GM12878 (cell line): ENCODE measurements around the gene ANXA3. TPM values are rescaled to one million over a fixed set of nuclear protein-coding genes. Genes with fewer than 3 reads are reported as not detected.

ENCODE experiments used
- ATAC-seq: fragments of 200-7000 bp; cut with Tn5 transposase; 3 replicates; pipeline ENCODE4 v1.9.1; 2020; ENCODE audit warnings: mild to moderate bottlenecking, moderate library complexity
- BruUV-seq: library from RNA; stranded (reverse); fragments of 400-500 nt; replicated peaks from 2 replicates; lab custom pipeline; 2021; lab: Mats Ljungman, UMichigan
- CTCF ChIA-PET: fragments of 300-600 bp; sonication (Branson Sonifier 250); formaldehyde crosslinking; extraction: SDS; loops from one replicate; lab custom pipeline; 2021; ENCODE audit warnings: inconsistent platforms; lab: Yijun Ruan, JAX
- POLR2A ChIA-PET: fragments of 350-600 bp; formaldehyde crosslinking; extraction: SDS; loops from one replicate; lab custom pipeline; 2021; ENCODE audit warnings: inconsistent platforms; lab: Charles Lee
- RAD21 ChIA-PET: fragments of 300-600 bp; sonication (Branson Sonifier 250); formaldehyde crosslinking; loops from one replicate; lab custom pipeline; 2023; ENCODE audit warnings: antibody characterized with exemption; ENCODE audit not compliant: unreplicated experiment; lab: Charles Lee
- SMC1A ChIA-PET: fragments of 300-600 bp; sonication (Branson Sonifier 250); formaldehyde crosslinking; loops from one replicate; lab custom pipeline; 2023; ENCODE audit not compliant: unreplicated experiment, uncharacterized antibody; lab: Charles Lee
- DNase-seq: peaks from one replicate; pipeline ENCODE4 v3.0.0-alpha.2; 2011; ENCODE audit warnings: low read depth, low spot score
- FAIRE-seq: peaks from 3 replicates; lab custom pipeline; 2011; peaks lifted over from hg19 to GRCh38; lab: Jason Lieb, UNC
- H2AFZ ChIP-seq: 2 replicates; pipeline ENCODE4 v1.6.0; 2011; ENCODE audit warnings: low read depth, low read length, control low read depth; ENCODE audit not compliant: control insufficient read depth
- H3K27ac ChIP-seq: 2 replicates; pipeline ENCODE4 v1.5.1; 2011; ENCODE audit warnings: control low read depth; ENCODE audit not compliant: control insufficient read depth, insufficient read depth
- H3K27me3 ChIP-seq, 2 experiments: replicated peaks in 1 of 2; 2 replicates each; pipeline versions ENCODE4 v1.6.0 to v1.6.1; 2011; ENCODE audit warnings: low read length in 1 of 2; ENCODE audit not compliant: control insufficient read depth in 2 of 2, insufficient read depth in 2 of 2
- H3K36me3 ChIP-seq, 2 experiments: 2 replicates each; pipeline ENCODE4 v1.5.1; 2011; ENCODE audit warnings: low read length in 1 of 2; ENCODE audit not compliant: control insufficient read depth in 2 of 2, insufficient read depth in 2 of 2
- H3K4me1 ChIP-seq: 2 replicates; pipeline ENCODE4 v1.6.1; 2011; ENCODE audit warnings: mild to moderate bottlenecking, low read length, moderate library complexity, mixed read lengths; ENCODE audit not compliant: control insufficient read depth, insufficient read depth
- H3K4me2 ChIP-seq: 2 replicates; pipeline ENCODE4 v1.6.0; 2011; ENCODE audit warnings: control low read depth; ENCODE audit not compliant: control insufficient read depth, insufficient read depth
- H3K4me3 ChIP-seq: fragments of 200-600 bp; sonication (generic); 2 replicates; pipeline ENCODE4 v1.5.1; 2016
- H3K79me2 ChIP-seq: 2 replicates; pipeline ENCODE4 v1.6.0; 2011; ENCODE audit warnings: low read length; ENCODE audit not compliant: control insufficient read depth, insufficient read depth
- H3K9ac ChIP-seq: 2 replicates; pipeline ENCODE4 v1.8.0; 2011; ENCODE audit warnings: low read length, control low read depth, mixed read lengths; ENCODE audit not compliant: control insufficient read depth, insufficient read depth
- H3K9me3 ChIP-seq: replicated peaks from 3 replicates; pipeline ENCODE4 v1.5.1; 2011; ENCODE audit warnings: mild to moderate bottlenecking, low read length; ENCODE audit not compliant: control insufficient read depth, insufficient read depth
- H4K20me1 ChIP-seq: 2 replicates; pipeline ENCODE4 v1.6.0; 2011; ENCODE audit not compliant: control insufficient read depth, insufficient read depth
- HDGF ChIP-seq: fragments of 450-650 bp; IDR thresholded peaks from 2 replicates; pipeline ENCODE4 v1.6.1; 2016; ENCODE audit warnings: antibody characterized with exemption
- IKZF1 ChIP-seq: fragments of 450-650 bp; conservative IDR thresholded peaks from 2 replicates; pipeline ENCODE4 v1.6.1; 2017; ENCODE audit warnings: antibody characterized with exemption, mild to moderate bottlenecking
- RB1 ChIP-seq: fragments of 450-650 bp; formaldehyde crosslinking; IDR thresholded peaks from 2 replicates; pipeline ENCODE4 v1.6.1; 2017; ENCODE audit warnings: mild to moderate bottlenecking, borderline replicate concordance
- RELB ChIP-seq: fragments of 450-650 bp; IDR thresholded peaks from 2 replicates; pipeline ENCODE4 v1.6.1; 2017; ENCODE audit warnings: low read depth, mild to moderate bottlenecking, moderate library complexity
- ZNF24 ChIP-seq: fragments of 450-650 bp; IDR thresholded peaks from 2 replicates; pipeline ENCODE4 v1.6.1; 2017; ENCODE audit warnings: antibody characterized with exemption, mild to moderate bottlenecking
- WGBS: methylation state at CpG from one replicate; pipeline ENCODE4 v1.1.6; 2016; ENCODE audit warnings: low lambda C conversion rate; ENCODE audit not compliant: insufficient replicate concordance, insufficient coverage; ENCODE audit errors: missing lambda C conversion rate; 5-methylcytosine and 5-hydroxymethylcytosine counted together
- in situ Hi-C: fragments of 300-500 bp; cut with MboI; formaldehyde crosslinking; loops from 9 replicates; pipeline ENCODE4 v1.14.3; 2018; ENCODE audit warnings: mixed read lengths
- intact Hi-C: fragments of 100-400 bp; cut with micrococcal nuclease; formaldehyde crosslinking; loops from one replicate; pipeline ENCODE4 v1.14.2; 2022; ENCODE audit not compliant: unreplicated experiment
- polyA plus RNA-seq, 11 experiments: library from polyadenylated mRNA; depleted of rRNA in 4 of 11; unstranded in 6 of 11; stranded (reverse) in 5 of 11; fragments of >200 nt; fragmentation: Nextera tagmentation in 4 of 11; fragmentation: Illumina TruSeq in 1 of 11; extraction: Ambion mirVana in 4 of 11; extraction: Trizol in 1 of 11; gene quantifications; 1 replicate in 1 of 11; 2 replicates in 10 of 11; pipeline versions ENCODE4 v1.2.1 to v1.2.3, GENCODE V29; 2011 to 2016; ENCODE audit warnings: inconsistent platforms in 2 of 11, missing spikeins in 2 of 11, low read depth in 1 of 11
- total RNA-seq, 4 experiments: library from RNA; depleted of rRNA in 3 of 4; stranded (reverse); fragments of >200 nt in 3 of 4; fragmentation: Illumina TruSeq in 1 of 4; extraction: Trizol in 1 of 4; gene quantifications; 2 replicates each; pipeline versions ENCODE4 v1.2.1 to v1.2.3, GENCODE V29; 2013 to 2021
- TF ChIP-seq, protein P1 (sequence below): fragments of 450-650 bp; formaldehyde crosslinking; IDR thresholded peaks from 2 replicates; pipeline ENCODE4 v1.5.0; 2022; ENCODE audit warnings: mild to moderate bottlenecking, missing genetic modification characterization
- TF ChIP-seq, protein P2 (sequence below): fragments of 450-650 bp; IDR thresholded peaks from 2 replicates; pipeline ENCODE4 v1.6.1; 2017; ENCODE audit warnings: mild to moderate bottlenecking, moderate library complexity
- TF ChIP-seq, protein P3 (sequence below): IDR thresholded peaks from 2 replicates; pipeline ENCODE4 v1.6.1; 2011; ENCODE audit warnings: mild to moderate bottlenecking, low read depth, low read length, moderate library complexity; ENCODE audit not compliant: insufficient replicate concordance

The ANXA3 gene
- total and polyA plus RNA-seq, 10 of the 15 experiments (the other 5 are each of a cell fraction or from before 2014, with no cell fraction given) = 0.28 to 14.7 (median 0.91) TPM

GRCh38 chr4:78591404-78591803 is 39.8 kb downstream of the ANXA3 start (continued):
- TF ChIP-seq HDGF = no peak

- no peaks in the 10 kb centered on the region for H3K36me3 ChIP-seq
- intact Hi-C loops (loop anchor here (10.0 kb wide), 1 partner anchor 537 kb away; the partner anchor contains the start of gene FRAS1), in situ Hi-C loops (no loop called here)
- ChIA-PET POLR2A (interaction anchor here (0.6 to 1.3 kb wide), 2 partner anchors 10 to 442 kb away, joined by 3 to 8 read pairs; no protein-coding TSS in a partner anchor), CTCF (interaction anchor here (0.5 to 6.4 kb wide), 28 partner anchors 9 to 634 kb away, joined by 3 to 39 read pairs (median 5); no protein-coding TSS in a partner anchor), SMC1A (interaction anchor here (0.6 to 16.9 kb wide), 24 partner anchors 9 to 533 kb away, joined by 3 to 197 read pairs (median 5); no protein-coding TSS in a partner anchor), RAD21 (interaction anchor here (0.8 to 4.5 kb wide), 20 partner anchors 8 to 532 kb away, joined by 3 to 29 read pairs (median 4); partner anchors contain the start of gene ANXA3)
- no peaks in the 10 kb centered on the region for H3K9me3 ChIP-seq
- no peak overlapping the region for H3K4me3 ChIP-seq
- H3K9ac ChIP-seq = no peak overlapping the region
- WGBS = 0% methylated on average over 3 of the region's 3 CpGs
- peak; percentile 70 for ATAC-seq
- H3K79me2 ChIP-seq = no peaks in the 10 kb centered on the region
- FAIRE-seq = peak; percentile 18
- no peak overlapping the region; the same call in 1 of the 2 replicates for H3K4me2 ChIP-seq
- no peaks in the 10 kb centered on the region for H4K20me1 ChIP-seq
- H2AFZ ChIP-seq = no peak overlapping the region
- no peak for DNase-seq
- H3K27ac ChIP-seq = no peak overlapping the region
- no TSS peak for BruUV-seq
- H3K4me1 ChIP-seq = no peaks in the 10 kb centered on the region
- H3K27me3 ChIP-seq = no peaks in the 10 kb centered on the region
- peak; percentile 60; the same call in 1 of the 2 replicates for TF ChIP-seq RELB
- TF ChIP-seq, protein P1, sequence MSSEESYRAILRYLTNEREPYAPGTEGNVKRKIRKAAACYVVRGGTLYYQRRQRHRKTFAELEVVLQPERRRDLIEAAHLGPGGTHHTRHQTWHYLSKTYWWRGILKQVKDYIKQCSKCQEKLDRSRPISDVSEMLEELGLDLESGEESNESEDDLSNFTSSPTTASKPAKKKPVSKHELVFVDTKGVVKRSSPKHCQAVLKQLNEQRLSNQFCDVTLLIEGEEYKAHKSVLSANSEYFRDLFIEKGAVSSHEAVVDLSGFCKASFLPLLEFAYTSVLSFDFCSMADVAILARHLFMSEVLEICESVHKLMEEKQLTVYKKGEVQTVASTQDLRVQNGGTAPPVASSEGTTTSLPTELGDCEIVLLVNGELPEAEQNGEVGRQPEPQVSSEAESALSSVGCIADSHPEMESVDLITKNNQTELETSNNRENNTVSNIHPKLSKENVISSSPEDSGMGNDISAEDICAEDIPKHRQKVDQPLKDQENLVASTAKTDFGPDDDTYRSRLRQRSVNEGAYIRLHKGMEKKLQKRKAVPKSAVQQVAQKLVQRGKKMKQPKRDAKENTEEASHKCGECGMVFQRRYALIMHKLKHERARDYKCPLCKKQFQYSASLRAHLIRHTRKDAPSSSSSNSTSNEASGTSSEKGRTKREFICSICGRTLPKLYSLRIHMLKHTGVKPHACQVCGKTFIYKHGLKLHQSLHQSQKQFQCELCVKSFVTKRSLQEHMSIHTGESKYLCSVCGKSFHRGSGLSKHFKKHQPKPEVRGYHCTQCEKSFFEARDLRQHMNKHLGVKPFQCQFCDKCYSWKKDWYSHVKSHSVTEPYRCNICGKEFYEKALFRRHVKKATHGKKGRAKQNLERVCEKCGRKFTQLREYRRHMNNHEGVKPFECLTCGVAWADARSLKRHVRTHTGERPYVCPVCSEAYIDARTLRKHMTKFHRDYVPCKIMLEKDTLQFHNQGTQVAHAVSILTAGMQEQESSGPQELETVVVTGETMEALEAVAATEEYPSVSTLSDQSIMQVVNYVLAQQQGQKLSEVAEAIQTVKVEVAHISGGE (CRISPR knock-in tag) = no peak
- TF ChIP-seq, protein P2, sequence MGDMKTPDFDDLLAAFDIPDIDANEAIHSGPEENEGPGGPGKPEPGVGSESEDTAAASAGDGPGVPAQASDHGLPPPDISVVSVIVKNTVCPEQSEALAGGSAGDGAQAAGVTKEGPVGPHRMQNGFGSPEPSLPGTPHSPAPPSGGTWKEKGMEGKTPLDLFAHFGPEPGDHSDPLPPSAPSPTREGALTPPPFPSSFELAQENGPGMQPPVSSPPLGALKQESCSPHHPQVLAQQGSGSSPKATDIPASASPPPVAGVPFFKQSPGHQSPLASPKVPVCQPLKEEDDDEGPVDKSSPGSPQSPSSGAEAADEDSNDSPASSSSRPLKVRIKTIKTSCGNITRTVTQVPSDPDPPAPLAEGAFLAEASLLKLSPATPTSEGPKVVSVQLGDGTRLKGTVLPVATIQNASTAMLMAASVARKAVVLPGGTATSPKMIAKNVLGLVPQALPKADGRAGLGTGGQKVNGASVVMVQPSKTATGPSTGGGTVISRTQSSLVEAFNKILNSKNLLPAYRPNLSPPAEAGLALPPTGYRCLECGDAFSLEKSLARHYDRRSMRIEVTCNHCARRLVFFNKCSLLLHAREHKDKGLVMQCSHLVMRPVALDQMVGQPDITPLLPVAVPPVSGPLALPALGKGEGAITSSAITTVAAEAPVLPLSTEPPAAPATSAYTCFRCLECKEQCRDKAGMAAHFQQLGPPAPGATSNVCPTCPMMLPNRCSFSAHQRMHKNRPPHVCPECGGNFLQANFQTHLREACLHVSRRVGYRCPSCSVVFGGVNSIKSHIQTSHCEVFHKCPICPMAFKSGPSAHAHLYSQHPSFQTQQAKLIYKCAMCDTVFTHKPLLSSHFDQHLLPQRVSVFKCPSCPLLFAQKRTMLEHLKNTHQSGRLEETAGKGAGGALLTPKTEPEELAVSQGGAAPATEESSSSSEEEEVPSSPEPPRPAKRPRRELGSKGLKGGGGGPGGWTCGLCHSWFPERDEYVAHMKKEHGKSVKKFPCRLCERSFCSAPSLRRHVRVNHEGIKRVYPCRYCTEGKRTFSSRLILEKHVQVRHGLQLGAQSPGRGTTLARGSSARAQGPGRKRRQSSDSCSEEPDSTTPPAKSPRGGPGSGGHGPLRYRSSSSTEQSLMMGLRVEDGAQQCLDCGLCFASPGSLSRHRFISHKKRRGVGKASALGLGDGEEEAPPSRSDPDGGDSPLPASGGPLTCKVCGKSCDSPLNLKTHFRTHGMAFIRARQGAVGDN = 0 out of 2 replicates have a peak, but pooled peaks have one; percentile 40
- TF ChIP-seq, protein P3, sequence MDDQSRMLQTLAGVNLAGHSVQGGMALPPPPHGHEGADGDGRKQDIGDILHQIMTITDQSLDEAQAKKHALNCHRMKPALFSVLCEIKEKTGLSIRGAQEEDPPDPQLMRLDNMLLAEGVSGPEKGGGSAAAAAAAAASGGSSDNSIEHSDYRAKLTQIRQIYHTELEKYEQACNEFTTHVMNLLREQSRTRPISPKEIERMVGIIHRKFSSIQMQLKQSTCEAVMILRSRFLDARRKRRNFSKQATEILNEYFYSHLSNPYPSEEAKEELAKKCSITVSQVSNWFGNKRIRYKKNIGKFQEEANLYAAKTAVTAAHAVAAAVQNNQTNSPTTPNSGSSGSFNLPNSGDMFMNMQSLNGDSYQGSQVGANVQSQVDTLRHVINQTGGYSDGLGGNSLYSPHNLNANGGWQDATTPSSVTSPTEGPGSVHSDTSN = peak; percentile 69
- peak; percentile 43; the same call in 1 of the 2 replicates for TF ChIP-seq ZNF24
- TF ChIP-seq IKZF1 = peak; percentile 51
- TF ChIP-seq RB1 = 0 out of 2 replicates have a peak, but pooled peaks have one; percentile 12
Measured at GRCh38 chr4:78592088-78592783, 40.7 kb downstream of the ANXA3 start.
